ENCODE results near the gene MYBPC1.
"Not testable (repeated sequence)": the region's sequence is repeated elsewhere in the genome, so short reads cannot be mapped to it uniquely, and the experiment has no call there.

MYBPC1 gene

DNA sequence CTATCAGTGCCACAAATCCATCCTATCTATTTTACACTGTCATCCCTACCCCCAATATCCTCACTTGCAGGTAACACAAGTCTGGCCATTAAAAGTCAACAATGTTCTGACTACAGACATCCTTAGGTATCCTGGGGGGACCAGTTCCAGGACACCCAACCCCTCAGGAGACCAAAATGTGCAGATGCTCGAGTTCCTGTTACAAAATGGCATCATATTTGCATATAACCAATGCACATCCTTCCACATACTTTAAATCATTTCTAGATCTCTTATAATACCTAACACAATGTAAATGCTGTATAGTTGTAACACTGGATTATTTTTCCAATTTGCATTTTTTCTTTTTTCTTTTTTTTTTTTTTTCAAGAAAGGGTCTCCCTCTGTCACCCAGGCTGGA is 137.5 kb downstream of the MYBPC1 start:
- no peak for DNase-seq (ENCODE audit: low read depth in 2 of 3, low spot score in 1 of 3)

DNA sequence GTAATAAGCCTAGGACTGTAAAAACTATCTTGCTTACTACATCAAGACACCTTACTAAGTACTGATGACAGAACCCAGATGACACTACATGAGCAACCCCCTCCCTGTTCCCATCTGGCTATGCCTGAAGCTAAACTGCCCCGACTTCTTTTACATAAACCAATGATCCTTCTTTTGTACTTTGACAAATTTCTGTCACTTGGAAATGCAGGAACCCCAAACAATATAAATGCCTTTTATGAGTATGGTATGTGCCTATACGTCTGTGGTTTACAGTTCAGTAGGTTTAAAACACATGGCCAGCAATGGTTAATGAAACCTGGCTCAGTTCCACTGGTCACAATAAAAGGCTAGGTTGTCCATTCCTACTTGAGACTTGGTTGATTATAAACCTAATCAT is 138.4 kb downstream of the MYBPC1 start:
- no peak for DNase-seq (ENCODE audit: low read depth in 2 of 3, low spot score in 1 of 3)

DNA sequence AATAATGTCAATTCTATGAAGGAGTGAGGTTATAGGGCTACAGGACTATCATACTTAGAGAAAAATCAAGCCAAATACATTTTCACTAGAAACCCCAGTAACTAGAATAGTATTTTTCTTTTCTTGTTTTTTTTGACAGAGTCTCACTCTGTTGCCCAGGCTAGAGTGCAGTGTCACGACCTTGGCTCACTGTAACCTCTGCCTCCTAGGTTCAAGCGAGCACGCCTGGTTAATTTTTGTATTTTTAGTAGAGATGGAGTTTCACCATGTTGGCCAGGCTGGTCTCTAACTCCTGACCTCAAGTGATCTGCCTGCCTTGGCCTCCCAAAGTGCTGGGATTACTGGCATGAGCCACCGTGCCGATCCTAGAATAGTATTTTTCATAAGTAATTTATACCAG is 139.7 kb downstream of the MYBPC1 start:
- not testable (repeated sequence) for DNase-seq (ENCODE audit: low read depth in 2 of 3, low spot score in 1 of 3)

Measured in stimulated activated CD4-positive, alpha-beta T cell treated with anti-CD3 and anti-CD28 coated beads, Interleukin-12 subunit alpha, Interleukin-12 subunit beta, amount 100 ng/mL, for 48 hours (primary cell).